ELR (cell line): ENCODE data around the gene FN3K.
"Not testable (repeated sequence)": the region's sequence is repeated elsewhere in the genome, so short reads cannot be mapped to it uniquely, and the experiment has no call there.

ENCODE experiments used
- DNase-seq: peaks from one replicate; pipeline ENCODE4 v3.0.0-alpha.2; 2015; ENCODE audit warnings: low read depth

Gene FN3K

DNA sequence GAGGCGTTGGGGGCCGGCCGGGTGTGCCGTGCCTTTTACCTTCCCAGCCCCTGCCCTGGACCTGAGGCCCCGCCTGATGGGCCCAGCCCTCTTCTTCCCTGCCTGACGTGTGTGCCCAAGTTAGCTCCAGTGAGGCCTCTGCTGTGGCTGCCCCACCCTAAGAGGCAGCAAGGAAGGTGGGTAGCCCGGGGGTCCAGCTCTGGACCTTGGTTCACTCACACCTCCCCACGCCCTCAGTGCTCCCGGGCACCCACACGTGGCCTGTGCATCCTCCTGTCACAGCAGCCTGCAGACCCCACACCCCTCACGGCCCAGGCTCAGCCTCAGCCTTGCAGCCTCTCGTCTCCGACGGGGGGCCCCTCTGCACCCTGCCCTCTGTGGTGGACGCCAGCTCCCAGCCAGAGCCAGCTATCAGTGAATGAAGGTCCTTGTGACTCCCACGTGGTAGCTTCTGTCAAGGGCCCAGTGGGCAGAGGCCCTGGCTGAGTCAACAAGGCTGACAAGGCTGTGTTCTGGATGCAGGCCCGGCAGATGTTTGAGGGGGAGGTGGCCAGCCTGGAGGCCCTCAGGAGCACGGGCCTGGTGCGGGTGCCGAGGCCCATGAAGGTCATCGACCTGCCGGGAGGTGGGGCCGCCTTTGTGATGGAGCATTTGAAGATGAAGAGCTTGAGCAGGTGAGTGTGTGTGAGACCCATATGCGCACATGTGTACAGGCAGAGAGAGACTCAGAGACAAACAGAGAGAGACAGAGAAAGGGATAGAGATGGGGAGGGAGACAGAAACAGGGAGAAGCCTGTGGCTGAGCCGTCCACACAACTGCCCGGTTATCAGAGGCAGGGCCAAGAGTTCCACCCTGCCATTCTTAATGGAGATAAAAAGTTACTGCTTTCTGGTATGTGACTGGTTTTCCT lies 2.8 kb downstream of the FN3K start:
- DNase-seq = no peak

DNA sequence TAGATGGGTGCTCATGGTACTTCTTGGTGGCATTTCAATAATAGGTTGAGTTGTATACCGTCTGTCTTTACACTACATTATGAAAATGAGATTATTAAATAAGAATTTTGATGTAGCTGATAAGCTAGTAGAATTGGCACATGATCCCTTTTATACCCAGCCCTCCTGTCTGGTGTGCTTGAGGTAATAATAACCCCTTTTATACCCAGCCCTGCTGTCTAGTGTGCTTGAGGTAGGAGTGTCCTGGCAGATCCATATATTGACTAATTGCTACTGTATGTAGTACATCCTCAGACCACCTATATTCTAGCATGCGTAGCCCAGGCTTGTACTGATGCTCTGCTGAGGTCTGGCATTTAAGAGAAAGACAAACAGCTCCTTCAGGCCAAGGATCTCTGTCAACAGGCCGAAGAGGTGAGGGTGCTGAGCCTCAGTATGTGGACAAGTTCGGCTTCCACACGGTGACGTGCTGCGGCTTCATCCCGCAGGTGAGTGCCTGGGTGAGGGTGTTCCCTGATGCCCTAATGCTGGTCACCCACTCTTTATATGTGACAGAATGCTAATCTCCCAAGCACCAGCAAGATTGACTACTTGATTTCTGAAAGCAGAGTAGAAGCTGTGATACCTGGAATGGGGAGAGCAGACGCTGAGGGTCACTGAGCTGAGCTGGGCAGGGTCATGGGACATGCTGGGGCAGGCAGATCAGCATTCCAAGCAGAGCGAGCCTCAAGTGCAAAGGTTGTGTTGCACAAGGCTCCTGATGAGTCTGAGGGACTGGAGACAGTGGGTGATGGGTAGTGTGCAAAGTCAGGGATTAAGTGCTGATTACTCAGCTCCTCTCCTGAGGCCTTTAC lies 5.7 kb downstream of the FN3K start:
- DNase-seq = no peak

DNA sequence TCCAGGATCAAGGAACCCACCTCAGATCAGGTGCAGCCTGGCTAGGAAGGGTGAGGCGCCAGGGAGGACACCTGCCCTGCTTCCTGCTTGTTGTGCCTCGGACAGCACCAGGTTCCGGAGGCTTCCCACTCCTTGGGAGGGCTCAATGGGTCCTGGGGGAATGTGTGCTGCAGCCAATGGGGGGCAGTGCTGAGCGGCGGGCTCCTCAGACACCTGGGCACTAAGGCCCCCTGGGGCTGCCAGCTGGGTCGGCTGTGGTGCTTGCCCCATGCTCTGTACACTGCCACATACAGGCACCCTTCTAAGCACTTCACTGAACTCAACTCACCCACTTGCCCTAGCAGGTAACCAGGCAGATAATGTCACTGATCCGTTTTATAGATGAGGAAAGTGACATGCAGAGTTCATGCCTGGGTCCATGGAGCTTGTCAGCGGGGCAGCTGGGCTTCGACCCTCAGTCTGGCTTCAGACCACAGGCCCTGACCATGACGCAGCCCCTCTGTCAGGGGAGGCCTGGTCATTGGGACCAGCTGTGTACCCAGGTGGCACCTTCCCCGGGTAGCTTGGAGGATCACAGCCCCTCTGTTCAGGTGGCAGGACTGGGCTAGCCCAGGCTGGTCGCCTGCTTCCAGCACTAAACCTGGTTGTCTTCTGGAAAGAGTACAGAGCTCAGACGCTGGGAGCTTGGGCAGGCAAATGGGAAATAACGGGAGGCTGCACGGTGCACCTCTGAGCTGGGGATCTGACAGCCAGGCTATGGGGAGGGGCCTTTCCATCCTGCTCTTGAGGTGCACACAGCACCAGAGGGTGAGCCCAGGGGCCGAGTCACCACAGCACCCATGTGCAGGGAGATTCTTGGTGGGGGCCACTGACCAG lies 8.2 kb downstream of the FN3K start:
- no peak for DNase-seq

DNA sequence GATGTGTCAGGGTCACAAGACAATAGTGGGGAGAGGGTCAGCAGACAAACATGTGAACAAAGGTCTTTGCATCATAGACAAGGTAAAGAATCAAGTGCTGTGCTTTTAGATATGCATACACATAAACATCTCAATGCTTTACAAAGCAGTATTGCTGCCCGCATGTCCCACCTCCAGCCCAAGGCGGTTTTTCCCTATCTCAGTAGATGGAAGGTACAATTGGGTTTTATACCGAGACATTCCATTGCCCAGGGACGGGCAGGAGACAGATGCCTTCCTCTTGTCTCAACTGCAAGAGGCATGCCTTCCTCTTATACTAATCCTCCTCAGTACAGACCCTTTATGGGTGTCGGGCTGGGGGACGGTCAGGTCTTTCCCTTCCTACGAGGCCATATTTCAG lies 9.3 kb downstream of the FN3K start:
- DNase-seq = not testable (repeated sequence)

DNA sequence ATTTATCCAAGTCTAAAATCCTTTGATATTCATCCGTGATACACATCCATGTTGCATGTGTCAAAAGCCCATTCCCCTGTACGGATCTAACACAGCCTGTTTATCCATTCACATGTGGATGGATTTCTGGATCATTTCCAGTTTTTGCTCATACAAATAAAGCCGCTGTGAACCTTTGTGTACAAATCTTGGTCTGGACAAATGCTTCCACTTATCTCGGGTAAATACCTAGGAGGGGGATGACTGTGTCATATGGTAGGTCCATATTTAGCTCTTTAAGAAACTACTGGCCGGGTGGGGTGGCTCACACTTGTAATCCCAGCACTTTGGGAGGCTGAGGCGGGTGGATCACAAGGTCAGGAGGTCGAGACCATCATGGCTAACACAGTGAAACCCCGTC lies 10.1 kb downstream of the FN3K start:
- no peak for DNase-seq

DNA sequence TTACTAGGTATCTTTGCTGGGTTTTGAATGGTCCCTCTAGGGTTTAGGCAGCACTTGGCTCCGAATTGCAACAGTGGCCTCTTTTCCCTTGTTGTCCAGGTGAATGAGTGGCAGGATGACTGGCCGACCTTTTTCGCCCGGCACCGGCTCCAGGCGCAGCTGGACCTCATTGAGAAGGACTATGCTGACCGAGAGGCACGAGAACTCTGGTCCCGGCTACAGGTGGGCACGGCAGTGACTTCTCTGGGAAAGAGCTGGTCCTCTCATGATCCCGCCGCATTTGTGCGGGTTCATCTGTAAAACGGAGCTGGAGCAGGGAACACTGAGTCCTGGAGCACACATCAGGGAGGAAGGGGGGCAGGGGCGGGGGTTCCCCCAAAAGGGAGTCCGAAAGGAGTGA lies 13.3 kb downstream of the FN3K start:
- no peak for DNase-seq

DNA sequence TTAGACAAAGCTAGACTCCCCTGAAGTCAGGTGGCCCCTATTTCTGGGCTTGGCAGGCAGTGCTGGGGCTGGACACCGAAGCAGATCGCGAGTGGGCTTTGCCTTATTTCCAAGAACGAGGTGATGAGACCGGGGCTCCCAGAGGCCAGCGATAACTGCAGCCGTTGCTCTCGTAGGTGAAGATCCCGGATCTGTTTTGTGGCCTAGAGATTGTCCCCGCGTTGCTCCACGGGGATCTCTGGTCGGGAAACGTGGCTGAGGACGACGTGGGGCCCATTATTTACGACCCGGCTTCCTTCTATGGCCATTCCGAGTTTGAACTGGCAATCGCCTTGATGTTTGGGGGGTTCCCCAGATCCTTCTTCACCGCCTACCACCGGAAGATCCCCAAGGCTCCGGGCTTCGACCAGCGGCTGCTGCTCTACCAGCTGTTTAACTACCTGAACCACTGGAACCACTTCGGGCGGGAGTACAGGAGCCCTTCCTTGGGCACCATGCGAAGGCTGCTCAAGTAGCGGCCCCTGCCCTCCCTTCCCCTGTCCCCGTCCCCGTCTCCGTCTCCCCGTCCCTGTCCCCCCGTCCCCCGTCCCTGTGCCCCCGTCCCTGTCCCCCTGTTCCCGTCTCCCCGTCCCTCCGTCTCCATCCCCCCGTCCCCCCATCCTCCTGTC lies 15.0 kb downstream of the FN3K start:
- no peak for DNase-seq

DNA sequence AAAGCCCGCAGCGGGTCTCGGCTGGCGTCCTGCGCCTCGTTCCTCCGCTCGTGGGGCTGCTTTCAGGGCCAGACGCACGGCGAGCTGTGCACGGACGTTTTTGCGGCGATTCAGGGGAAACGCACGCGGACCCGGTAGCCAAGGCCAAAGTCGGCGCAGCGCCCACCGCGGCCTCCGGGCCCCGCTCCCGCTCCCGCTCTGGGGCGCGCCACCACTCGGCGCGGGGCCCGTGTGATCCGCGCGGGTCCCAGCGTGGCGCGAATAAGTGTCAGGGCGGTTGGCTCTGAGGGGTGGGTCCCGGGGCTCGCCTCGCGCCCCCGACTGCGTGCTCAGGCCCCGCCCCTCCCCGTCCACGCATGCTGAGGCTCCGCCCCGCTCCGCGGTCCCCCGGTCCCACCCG lies 15.8 kb downstream of the FN3K start:
- DNase-seq = no peak

DNA sequence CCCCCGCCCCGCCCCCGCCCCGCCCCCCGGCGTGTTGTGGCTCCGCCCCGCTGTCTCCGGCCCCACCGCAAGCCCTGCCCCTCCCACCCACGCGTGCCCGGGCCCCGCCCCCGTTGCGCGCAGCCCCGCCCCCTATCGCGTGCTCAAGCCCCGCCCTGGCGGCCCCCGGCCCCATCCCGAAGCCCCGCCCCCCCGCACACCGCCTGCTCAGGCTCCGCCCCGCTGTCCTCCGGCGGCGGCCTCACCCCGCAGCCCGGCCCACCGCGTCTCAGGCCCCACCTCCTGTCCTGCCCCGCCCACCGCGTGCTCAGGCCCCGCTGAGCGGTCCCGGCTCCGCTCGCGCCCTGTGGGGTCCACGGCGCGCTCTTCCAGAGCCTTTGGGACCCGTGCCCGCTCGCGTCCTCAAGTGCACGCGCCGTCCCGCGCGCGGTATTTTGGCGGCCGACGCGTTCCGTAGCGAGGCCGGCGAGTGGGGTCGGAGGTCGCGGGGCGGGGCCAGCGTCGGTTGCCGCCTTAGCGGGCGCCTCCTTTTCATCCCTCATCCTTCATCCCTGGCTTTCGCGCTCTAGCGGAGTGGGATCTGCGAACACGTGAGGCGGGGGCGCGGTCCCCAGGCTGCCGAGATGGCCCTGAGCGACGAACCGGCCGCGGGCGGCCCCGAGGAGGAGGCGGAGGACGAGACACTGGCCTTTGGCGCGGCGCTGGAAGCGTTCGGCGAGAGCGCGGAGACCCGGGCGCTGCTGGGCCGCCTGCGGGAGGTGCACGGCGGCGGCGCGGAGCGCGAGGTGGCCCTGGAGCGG lies 16.4 kb downstream of the FN3K start, which contains the start of gene TBCD:
Gene TBCD (plus strand): TSS at position 495 of the 800 bp plus-strand sequence. CDS start 129 bp downstream, at position 624.
- DNase-seq = peak; percentile 91

DNA sequence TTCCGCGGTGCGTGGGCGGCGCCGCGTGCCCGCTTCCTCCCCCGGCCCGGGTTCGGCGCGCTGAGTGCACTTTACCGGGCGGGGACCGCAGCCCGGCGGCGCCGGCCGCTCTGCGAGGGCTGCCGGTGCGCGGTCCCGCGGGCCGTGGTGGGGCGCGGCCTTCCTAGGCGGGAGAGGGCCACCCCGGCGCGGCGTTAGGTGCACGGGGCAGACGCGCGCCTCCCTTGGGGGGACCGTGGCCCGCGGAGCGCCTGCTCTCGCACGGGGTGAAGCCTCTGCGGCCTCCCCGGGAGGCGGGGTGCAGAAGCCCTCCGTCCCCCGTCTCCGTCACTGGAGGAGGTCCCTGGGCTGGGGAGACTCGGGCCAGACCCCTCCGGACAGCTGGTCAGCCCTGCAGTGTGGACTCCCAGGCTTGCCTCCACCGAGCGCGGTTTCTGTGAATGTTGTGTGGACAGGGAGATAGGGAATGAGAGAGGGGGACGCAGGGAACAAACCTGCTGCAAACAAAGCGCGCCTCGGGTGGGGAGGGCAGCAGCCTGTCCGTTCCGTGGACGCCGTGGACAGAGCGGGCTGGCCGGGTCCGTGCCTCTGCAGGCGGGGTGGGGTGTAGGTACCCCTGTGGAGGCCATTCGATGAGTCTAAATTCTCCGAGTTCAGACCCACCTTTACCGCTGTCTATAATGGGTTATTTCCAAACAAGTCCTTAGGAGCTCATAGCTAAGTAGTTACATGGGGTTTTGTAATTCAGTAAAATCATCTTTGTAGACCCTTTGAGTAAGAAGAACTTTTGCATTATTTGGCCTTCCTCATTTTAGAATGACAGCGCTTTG lies 17.2 kb downstream of the FN3K start:
- DNase-seq = peak; percentile 63

DNA sequence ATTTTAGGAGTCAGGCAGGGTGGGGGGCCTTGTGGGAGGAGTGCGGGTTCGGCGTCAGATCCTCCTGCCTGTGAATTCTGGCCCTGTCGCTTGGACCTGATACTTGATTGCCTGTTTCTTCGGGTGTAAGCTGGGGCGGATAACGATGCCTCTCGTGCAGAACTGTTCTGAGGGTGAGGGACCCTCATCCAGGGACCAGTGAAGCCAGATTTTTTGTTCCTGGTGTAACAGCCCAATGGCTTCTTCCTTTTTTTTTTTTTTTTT lies 17.7 kb downstream of the FN3K start:
- DNase-seq = no peak

DNA sequence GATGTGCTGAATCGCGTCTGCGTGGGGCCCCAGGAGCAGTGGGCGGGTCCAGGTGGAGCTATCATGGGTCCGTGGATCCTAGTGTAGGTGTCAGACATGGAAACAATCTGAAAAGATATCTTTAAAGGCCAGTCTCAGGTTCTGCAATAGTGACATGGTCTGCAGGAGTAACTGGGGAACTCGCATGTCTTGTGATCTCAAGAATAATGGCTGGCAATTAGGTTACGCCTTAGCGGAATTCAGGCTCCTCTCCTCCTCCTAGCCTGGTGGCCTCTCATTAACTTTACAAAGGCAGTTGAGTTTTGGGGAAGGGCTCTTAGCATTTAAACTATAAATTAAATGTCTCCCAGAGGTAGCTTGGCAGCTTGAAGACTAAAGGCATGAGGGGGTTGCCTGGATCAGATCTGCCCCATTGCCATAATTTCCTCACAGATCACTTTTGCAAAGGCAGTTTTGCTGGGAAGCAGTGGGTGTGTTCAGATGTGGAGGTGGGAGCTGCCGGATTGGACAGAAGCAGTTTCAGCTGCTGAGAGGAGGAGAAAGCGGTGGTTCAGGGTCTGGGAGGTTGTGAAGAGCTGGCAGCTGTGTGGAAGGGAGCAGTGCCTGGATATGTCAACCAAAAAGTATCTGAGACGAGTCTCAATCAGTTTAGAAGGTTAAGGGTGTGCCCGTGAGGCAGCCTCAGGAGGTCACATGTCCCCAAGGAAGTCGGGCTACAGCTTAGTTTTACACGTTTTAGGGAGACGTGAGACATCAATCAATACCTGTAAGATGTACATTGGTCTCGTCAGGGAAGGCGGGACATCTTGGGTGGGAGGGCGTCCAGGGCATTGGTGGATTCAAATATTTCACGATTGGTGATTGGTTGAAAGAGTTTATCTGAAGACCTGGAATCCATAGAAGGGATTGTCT lies 19.1 kb downstream of the FN3K start:
- no peak for DNase-seq

DNA sequence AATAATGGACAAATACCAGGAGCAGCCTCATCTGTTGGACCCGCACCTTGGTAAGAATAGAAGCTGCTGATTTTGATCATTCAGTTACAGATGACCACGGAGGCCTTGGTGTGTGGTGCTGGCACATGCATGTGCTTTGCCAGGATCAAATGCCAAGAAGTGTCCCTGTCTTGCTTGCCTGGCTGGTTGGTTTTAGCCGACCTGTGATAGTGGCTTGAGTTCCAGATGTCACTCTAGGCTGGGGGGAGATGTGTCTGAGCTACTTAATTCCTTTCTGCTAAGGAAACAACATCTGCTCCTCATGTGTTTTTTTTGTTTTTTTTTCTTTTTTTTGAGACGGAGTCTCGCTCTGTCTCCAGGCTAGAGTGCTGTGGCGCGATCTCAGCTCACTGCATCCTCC lies 20.8 kb downstream of the FN3K start:
- no peak for DNase-seq

DNA sequence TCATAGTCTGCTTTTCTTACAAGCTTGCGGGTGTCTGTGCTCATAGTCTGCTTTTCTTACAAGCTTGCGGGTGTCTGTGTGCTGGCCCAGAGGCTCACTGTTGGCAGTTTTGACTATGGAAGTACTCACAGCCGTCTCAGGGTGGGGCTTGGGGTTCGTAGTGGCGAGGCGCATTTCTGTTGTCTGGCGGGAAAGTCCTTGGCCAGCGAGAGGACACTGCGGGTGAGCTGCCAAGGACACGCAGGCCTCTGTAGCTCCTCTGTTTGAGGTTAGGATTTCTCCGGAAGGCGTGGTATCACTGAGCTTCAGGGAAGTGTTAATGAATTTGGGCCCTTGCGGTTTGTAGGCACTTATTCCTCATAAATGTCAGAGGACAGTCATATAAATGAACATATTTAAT lies 30.0 kb downstream of the FN3K start:
- no peak for DNase-seq

DNA sequence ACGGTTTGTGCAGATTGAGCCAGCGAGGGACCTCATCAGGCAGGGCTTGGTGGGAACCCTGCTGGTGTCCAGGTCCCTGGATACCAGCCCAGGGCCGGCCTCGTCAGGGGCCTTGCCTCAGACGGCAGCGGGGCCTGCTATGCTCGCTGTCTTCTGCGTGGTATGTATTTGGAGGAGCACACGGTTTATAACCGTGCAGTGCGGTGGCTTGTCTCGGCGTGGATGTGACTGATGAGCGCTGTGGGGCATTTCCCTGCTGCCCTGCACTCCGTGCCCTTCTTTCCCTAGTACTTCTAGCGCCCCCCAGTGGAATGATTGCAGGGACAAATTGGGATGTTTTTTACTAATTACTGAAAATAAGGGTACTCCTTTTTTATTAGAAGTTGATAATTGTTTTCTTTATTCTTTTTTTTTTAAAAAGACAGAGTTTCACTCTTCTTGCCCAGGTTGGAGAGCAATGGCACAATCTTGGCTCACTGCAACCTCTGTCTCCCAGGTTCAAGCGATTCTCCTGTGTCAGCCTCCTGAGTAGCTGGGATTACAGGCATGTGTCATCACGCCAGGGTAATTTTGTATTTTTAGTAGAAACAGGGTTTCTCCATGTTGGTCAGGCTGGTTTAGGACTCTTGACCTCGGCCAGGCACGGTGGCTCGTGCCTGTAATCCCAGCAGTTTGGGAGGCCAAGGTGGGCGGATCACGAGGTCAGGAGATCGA lies 31.8 kb downstream of the FN3K start:
- peak; percentile 69 for DNase-seq

DNA sequence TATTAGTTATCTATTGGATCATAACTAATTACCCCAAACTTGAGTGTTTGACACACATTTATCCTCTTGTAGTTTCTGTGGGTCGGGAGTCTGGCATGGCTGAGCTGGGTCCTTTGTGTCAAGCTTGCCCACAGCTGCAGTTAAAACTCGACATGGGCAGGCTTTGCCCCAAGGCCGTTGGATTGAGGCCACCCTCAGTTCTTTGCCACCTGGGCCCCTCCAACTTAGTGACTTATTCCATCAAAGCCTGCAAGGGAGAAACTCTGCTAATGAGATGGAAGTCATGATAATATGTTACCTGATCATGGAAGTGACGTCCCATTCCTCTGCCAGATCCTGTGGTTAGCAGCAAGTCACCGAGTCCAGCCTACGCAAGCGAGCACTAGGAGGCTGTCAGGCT lies 33.6 kb downstream of the FN3K start:
- DNase-seq = no peak

DNA sequence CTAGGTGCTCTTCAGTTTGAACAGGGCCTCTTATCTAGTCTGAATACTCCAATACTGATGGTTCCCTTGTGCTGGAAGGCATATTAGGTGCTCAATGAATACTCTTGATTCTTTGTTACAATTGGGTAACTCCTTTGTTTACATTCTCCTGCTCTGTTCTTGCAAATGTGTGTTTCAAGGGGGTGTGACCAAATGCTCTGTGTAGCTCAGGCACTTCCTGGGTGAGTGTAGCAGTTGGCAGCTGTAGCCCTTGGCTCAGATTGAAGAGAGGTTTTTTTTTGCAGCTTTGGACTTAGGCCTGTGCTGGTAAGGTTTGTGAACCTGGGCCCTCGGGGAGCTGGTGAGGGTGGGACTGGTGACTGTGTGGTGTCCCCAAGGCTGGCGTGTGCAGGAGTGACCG lies 36.6 kb downstream of the FN3K start:
- peak; percentile 79 for DNase-seq

DNA sequence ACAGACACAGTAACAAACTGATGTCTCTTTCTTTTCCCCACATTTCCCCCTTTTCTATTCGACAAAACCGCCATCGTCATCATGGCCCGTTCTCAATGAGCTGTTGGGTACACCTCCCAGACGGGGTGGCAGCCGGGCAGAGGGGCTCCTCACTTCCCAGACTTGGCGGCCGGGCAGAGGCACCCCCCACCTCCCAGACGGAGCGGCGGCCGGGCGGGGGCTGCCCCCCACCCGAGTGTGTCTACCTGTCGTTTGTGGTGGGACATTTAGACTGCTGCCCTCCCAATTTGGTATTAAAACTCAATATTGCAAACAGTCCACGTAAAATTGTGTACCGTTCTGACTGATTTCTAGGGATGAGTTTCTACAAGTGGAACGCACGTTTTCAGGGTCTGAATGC lies 39.0 kb downstream of the FN3K start:
- DNase-seq = not testable (repeated sequence)
